Measurements from ENCODE around the gene CEACAM6. TPM values are rescaled to one million over a fixed set of nuclear protein-coding genes. Genes with fewer than 3 reads are reported as not detected.

Gene CEACAM6
- total and polyA plus RNA-seq, 9 of the 15 experiments (the other 6 are each of a cell fraction or from before 2014, with no cell fraction given), result 0.24 TPM; not detected in 8

GRCh38 chr19:41796362-41796761, 41.0 kb downstream of the CEACAM6 start, which contains the start of gene CEACAM3 (continued):
- no peak for TF ChIP-seq CTCF (IDR thresholded peaks at IDR 0.05 in 2 of 3, conservative IDR thresholded peaks at IDR 0.05 in 1 of 3; ENCODE audit: insufficient read depth in 2 of 3, low read depth in 1 of 3, low read length in 3 of 3)

GRCh38 chr19:41796901-41797300, 41.6 kb downstream of the CEACAM6 start:
- no peaks in the 10 kb centered on the region for H3K4me1 ChIP-seq (replicated peaks in 1 of 2; ENCODE audit: control insufficient read depth in 2 of 2, insufficient read depth in 2 of 2, low read length in 2 of 2)
- FAIRE-seq, result no peak
- H3K9ac ChIP-seq (ENCODE audit: insufficient read depth in 1 of 2, low read depth in 2 of 2, low read length in 2 of 2), result no peak overlapping the region
- TF ChIP-seq NFYB (IDR thresholded peaks at IDR 0.05; ENCODE audit: extremely low read depth, insufficient read length), result no peak
- no peak for TF ChIP-seq FOXJ3 (CRISPR knock-in tag; IDR thresholded peaks at IDR 0.05)
- TF ChIP-seq RERE (CRISPR knock-in tag; IDR thresholded peaks at IDR 0.05; ENCODE audit: borderline replicate concordance), result no peak
- TF ChIP-seq E2F3 (CRISPR knock-in tag; IDR thresholded peaks at IDR 0.05), result no peak
- no peak for TF ChIP-seq ZNF79 (CRISPR knock-in tag; IDR thresholded peaks at IDR 0.05; ENCODE audit: low read depth)
- TF ChIP-seq ZNF586 (CRISPR knock-in tag; conservative IDR thresholded peaks at IDR 0.05), result no peak
- TF ChIP-seq ZNF280A (IDR thresholded peaks at IDR 0.05; ENCODE audit: low read depth, partially characterized antibody), result no peak
- no peak for TF ChIP-seq ZNF316 (IDR thresholded peaks at IDR 0.05)
- no peak for TF ChIP-seq ZNF77 (CRISPR knock-in tag; IDR thresholded peaks at IDR 0.05)

More at GRCh38 chr19:41796901-41797300, 41.6 kb downstream of the CEACAM6 start:
- H3K36me3 ChIP-seq (ENCODE audit: control insufficient read depth, insufficient read depth, low read length), result no peaks in the 10 kb centered on the region
- H2AFZ ChIP-seq (ENCODE audit: low read depth, low read length), result no peak overlapping the region
- H3K4me2 ChIP-seq (ENCODE audit: insufficient read depth, low read length), result no peak overlapping the region
- no peaks in the 10 kb centered on the region for H4K20me1 ChIP-seq (replicated peaks; ENCODE audit: control insufficient read depth, insufficient read depth, low read length)
- ChIA-PET CTCF (ENCODE audit: low intra/inter-chr PET ratio) (no interaction called here), POLR2A (interaction anchor here (0.7 kb wide), 1 partner anchor 18 kb away, joined by 3 read pairs; no protein-coding TSS in a partner anchor)
- no peaks in the 10 kb centered on the region for H3K79me2 ChIP-seq (ENCODE audit: control insufficient read depth, insufficient read depth, low read length)
- ATAC-seq (no peak), DNase-seq (ENCODE audit: extremely low read depth in 1 of 4, low spot score in 3 of 4) (no peak)
- BruUV-seq (replicated peaks), result no TSS peak
- no peaks in the 10 kb centered on the region for H3K9me1 ChIP-seq (ENCODE audit: control insufficient read depth, insufficient read depth, low read length)
- H3K27ac ChIP-seq (ENCODE audit: extremely low read depth, low read depth, low read length), result no peak overlapping the region
- H3K4me3 ChIP-seq, result no peak overlapping the region
- peaks cover 3 to 21% of the 10 kb centered on the region in 2 experiments; a peak in 4 of 5 replicates for H3K27me3 ChIP-seq (ENCODE audit: control insufficient read depth in 2 of 2, insufficient read depth in 2 of 2, low read length in 2 of 2)
- in situ Hi-C loops (cut with MboI), result loop anchor here (10.0 kb wide), 1 partner anchor 158 kb away; the partner anchor contains the start of gene RABAC1
- intact Hi-C loops (cut with micrococcal nuclease), result no loop called here
- 0% methylated on average over 1 of the region's 1 CpG for WGBS (ENCODE audit: insufficient coverage, low coverage, missing lambda C conversion rate)
- H3K9me3 ChIP-seq (replicated peaks; ENCODE audit: control insufficient read depth, insufficient read depth, low read depth, low read length), result no peaks in the 10 kb centered on the region
